T-helper 2 cell treated with Interferon-gamma antibody and Interleukin-4, amounts not matched to agents 5 μg/mL and 100 μg/mL, for 36 hours (primary cell): ENCODE results near the gene GBX1.

Source experiments
- DNase-seq: peaks from one replicate; pipeline ENCODE4 v3.0.0; 2021; ENCODE audit warnings: low spot score
- H3K27ac Mint-ChIP-seq: one replicate; pipeline ENCODE4 v1.8.0; 2021; ENCODE audit warnings: mild to moderate bottlenecking, mixed read lengths
- H3K27me3 Mint-ChIP-seq: one replicate; pipeline ENCODE4 v1.8.0; 2021; ENCODE audit warnings: low read depth, mixed read lengths
- H3K36me3 Mint-ChIP-seq: one replicate; pipeline ENCODE4 v1.8.0; 2021; ENCODE audit warnings: low read depth, mixed read lengths
- H3K4me1 Mint-ChIP-seq: one replicate; pipeline ENCODE4 v1.8.0; 2021; ENCODE audit warnings: low read depth, mixed read lengths
- H3K4me3 Mint-ChIP-seq: one replicate; pipeline ENCODE4 v1.8.0; 2022; ENCODE audit warnings: mild to moderate bottlenecking, moderate library complexity, mixed read lengths
- H3K9me3 Mint-ChIP-seq: one replicate; pipeline ENCODE4 v1.8.0; 2021; ENCODE audit warnings: mixed read lengths

Gene GBX1

GRCh38 chr7:151167197-151167961 lies at the start of gene GBX1:
Gene GBX1 (minus strand): TSS chr7:151167694. CDS start chr7:151167548, 146 bp downstream.
- Mint-ChIP-seq H3K36me3 (no peaks in the 10 kb centered on the region), H3K9me3 (no peaks in the 10 kb centered on the region), H3K4me3 (peak within 1 kb of the TSS; percentile 17), H3K27ac (no peak within 1 kb of the TSS), H3K27me3 (peaks cover 43% of the 10 kb centered on the region), H3K4me1 (peaks cover 6% of the 10 kb centered on the region)
- DNase-seq, result no peak

GRCh38 chr7:151215396-151215795 lies 47.9 kb upstream of the GBX1 start:
- H3K9me3 Mint-ChIP-seq, result no peaks in the 10 kb centered on the region
- H3K27ac Mint-ChIP-seq, result no peak overlapping the region
- H3K4me1 Mint-ChIP-seq, result no peaks in the 10 kb centered on the region
- H3K36me3 Mint-ChIP-seq, result peaks cover 42% of the 10 kb centered on the region
- no peak for DNase-seq
- no peak overlapping the region for H3K4me3 Mint-ChIP-seq
- no peaks in the 10 kb centered on the region for H3K27me3 Mint-ChIP-seq

GRCh38 chr7:151213826-151214225 lies 46.3 kb upstream of the GBX1 start:
- H3K4me3 Mint-ChIP-seq, result no peak overlapping the region
- H3K36me3 Mint-ChIP-seq, result peaks cover 37% of the 10 kb centered on the region
- DNase-seq, result no peak
- H3K9me3 Mint-ChIP-seq, result no peaks in the 10 kb centered on the region
- H3K4me1 Mint-ChIP-seq, result no peaks in the 10 kb centered on the region
- H3K27me3 Mint-ChIP-seq, result no peaks in the 10 kb centered on the region
- no peak overlapping the region for H3K27ac Mint-ChIP-seq

GRCh38 chr7:151212626-151213025 lies 45.1 kb upstream of the GBX1 start:
- no peak for DNase-seq
- Mint-ChIP-seq H3K4me1 (peaks cover 8% of the 10 kb centered on the region), H3K9me3 (no peaks in the 10 kb centered on the region), H3K27me3 (no peaks in the 10 kb centered on the region), H3K36me3 (peaks cover 25% of the 10 kb centered on the region), H3K27ac (no peak overlapping the region), H3K4me3 (no peak overlapping the region)

GRCh38 chr7:151211155-151211772 lies 43.8 kb upstream of the GBX1 start:
- peaks cover 2% of the 10 kb centered on the region for H3K27me3 Mint-ChIP-seq
- H3K4me1 Mint-ChIP-seq, result peaks cover 20% of the 10 kb centered on the region
- no peak for DNase-seq
- no peak overlapping the region for H3K4me3 Mint-ChIP-seq
- no peaks in the 10 kb centered on the region for H3K9me3 Mint-ChIP-seq
- peaks cover 22% of the 10 kb centered on the region for H3K36me3 Mint-ChIP-seq
- no peak overlapping the region for H3K27ac Mint-ChIP-seq

- H3K36me3 Mint-ChIP-seq, result peaks cover 18% of the 10 kb centered on the region
Observed at GRCh38 chr7:151210087-151210854, 42.8 kb upstream of the GBX1 start, which contains the start of gene H2BK1. Gene H2BK1 (minus strand): TSS chr7:151210488. CDS start chr7:151210318, 170 bp downstream.

GRCh38 chr7:151209588-151209987 lies 42.1 kb upstream of the GBX1 start:
- no peak overlapping the region for H3K4me3 Mint-ChIP-seq

More at GRCh38 chr7:151210087-151210854, 42.8 kb upstream of the GBX1 start, which contains the start of gene H2BK1:
- peaks cover 4% of the 10 kb centered on the region for H3K27me3 Mint-ChIP-seq
- no peak within 1 kb of the TSS for H3K4me3 Mint-ChIP-seq
- no peaks in the 10 kb centered on the region for H3K9me3 Mint-ChIP-seq
- H3K27ac Mint-ChIP-seq, result peak within 1 kb of the TSS; percentile 41
- no peak for DNase-seq
- peaks cover 23% of the 10 kb centered on the region for H3K4me1 Mint-ChIP-seq

GRCh38 chr7:151208253-151208862 lies 40.9 kb upstream of the GBX1 start:
- Mint-ChIP-seq H3K4me1 (peaks cover 23% of the 10 kb centered on the region), H3K4me3 (no peak overlapping the region), H3K27me3 (peaks cover 4% of the 10 kb centered on the region), H3K27ac (peak overlapping the region; percentile 38), H3K36me3 (peaks cover 8% of the 10 kb centered on the region), H3K9me3 (no peaks in the 10 kb centered on the region)
- DNase-seq, result no peak

More at GRCh38 chr7:151209588-151209987, 42.1 kb upstream of the GBX1 start:
- Mint-ChIP-seq H3K9me3 (no peaks in the 10 kb centered on the region), H3K4me1 (peaks cover 23% of the 10 kb centered on the region), H3K27ac (no peak overlapping the region), H3K36me3 (peaks cover 13% of the 10 kb centered on the region), H3K27me3 (peaks cover 4% of the 10 kb centered on the region)
- no peak for DNase-seq

- Mint-ChIP-seq H3K36me3 (peaks cover 5% of the 10 kb centered on the region), H3K27ac (peak overlapping the region; percentile 66)
- DNase-seq, result no peak
Observed at GRCh38 chr7:151207804-151208203, 40.3 kb upstream of the GBX1 start.

GRCh38 chr7:151207315-151207714 lies 39.8 kb upstream of the GBX1 start:
- Mint-ChIP-seq H3K4me3 (peak overlapping the region; percentile 73), H3K27ac (peak overlapping the region; percentile 66), H3K4me1 (peaks cover 23% of the 10 kb centered on the region), H3K27me3 (peaks cover 4% of the 10 kb centered on the region), H3K36me3 (peaks cover 5% of the 10 kb centered on the region), H3K9me3 (no peaks in the 10 kb centered on the region)
- DNase-seq, result no peak

More at GRCh38 chr7:151207804-151208203, 40.3 kb upstream of the GBX1 start:
- Mint-ChIP-seq H3K4me1 (peaks cover 23% of the 10 kb centered on the region), H3K9me3 (no peaks in the 10 kb centered on the region), H3K27me3 (peaks cover 4% of the 10 kb centered on the region), H3K4me3 (peak overlapping the region; percentile 73)

- Mint-ChIP-seq H3K4me3 (peak overlapping the region; percentile 73), H3K36me3 (peaks cover 5% of the 10 kb centered on the region), H3K27ac (peak overlapping the region; percentile 66), H3K27me3 (peaks cover 4% of the 10 kb centered on the region), H3K9me3 (no peaks in the 10 kb centered on the region), H3K4me1 (peaks cover 23% of the 10 kb centered on the region)
- no peak for DNase-seq
Observed at GRCh38 chr7:151206914-151207313, 39.4 kb upstream of the GBX1 start.

GRCh38 chr7:151205730-151206129 lies 38.2 kb upstream of the GBX1 start:
- Mint-ChIP-seq H3K27ac (peak overlapping the region; percentile 18), H3K4me3 (peak overlapping the region; percentile 27), H3K4me1 (peaks cover 23% of the 10 kb centered on the region), H3K27me3 (peaks cover 4% of the 10 kb centered on the region), H3K9me3 (no peaks in the 10 kb centered on the region), H3K36me3 (peaks cover 3% of the 10 kb centered on the region)
- DNase-seq, result no peak

GRCh38 chr7:151204383-151205032 lies 37.0 kb upstream of the GBX1 start:
- Mint-ChIP-seq H3K36me3 (no peaks in the 10 kb centered on the region), H3K27ac (no peak overlapping the region), H3K9me3 (no peaks in the 10 kb centered on the region), H3K4me3 (no peak overlapping the region), H3K4me1 (peaks cover 23% of the 10 kb centered on the region), H3K27me3 (peaks cover 4% of the 10 kb centered on the region)
- no peak for DNase-seq
